ENCODE results near the gene RPS26. TPM values are rescaled to one million over a fixed set of nuclear protein-coding genes. Genes with fewer than 3 reads are reported as not detected.

RPS26 gene
- total RNA-seq, 1 experiment from 2014 or later = 70.2 TPM

DNA sequence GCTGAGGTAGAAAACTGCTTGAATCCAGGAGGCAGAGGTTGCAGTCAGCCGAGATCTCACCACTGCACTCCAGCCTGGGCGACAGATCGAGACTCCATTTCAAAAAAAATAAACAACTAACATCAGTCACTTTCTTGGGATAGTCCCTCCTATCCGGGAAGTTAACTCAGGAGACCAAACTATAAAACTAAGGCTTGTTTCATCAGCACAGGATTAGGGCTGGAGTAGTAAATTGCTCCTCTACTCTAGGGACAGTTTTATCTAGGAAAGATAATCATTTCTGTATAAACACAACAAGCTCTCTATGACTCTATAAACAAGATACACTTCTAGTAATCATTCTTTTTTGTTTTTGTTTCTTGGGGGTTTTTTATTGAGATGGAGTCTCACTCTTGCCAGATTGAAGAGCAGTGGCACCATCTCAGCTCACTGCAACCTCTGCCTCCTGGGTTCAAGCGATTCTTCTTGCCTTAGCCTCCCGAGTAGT is 11.7 kb downstream of the RPS26 start:
- Histone ChIP-seq H3K4me2 (ENCODE audit: low read length) (peak overlapping the region; percentile 27; the same call in 1 of the 2 replicates), H3K79me2 (ENCODE audit: insufficient read depth, low read length) (no peaks in the 10 kb centered on the region), H3K9me2 (ENCODE audit: insufficient read depth) (no peaks in the 10 kb centered on the region), H3K9ac (ENCODE audit: low read length) (no peak overlapping the region), H3K4me1 (ENCODE audit: control insufficient read depth in 1 of 2, insufficient read depth in 2 of 2, low read length in 2 of 2) (peaks cover 15 to 31% of the 10 kb centered on the region in 2 experiments), H2AFZ (ENCODE audit: low read depth, low read length, poor library complexity, severe bottlenecking) (no peak overlapping the region), H3K27ac (ENCODE audit: low read depth, low read length) (no peak overlapping the region), H3K36me3 (ENCODE audit: control insufficient read depth in 1 of 2, insufficient read depth in 2 of 2, low read length in 2 of 2) (no peaks in the 10 kb centered on the region), H3K9me3 (ENCODE audit: control insufficient read depth in 1 of 2, insufficient read depth in 1 of 2, low read depth in 1 of 2, low read length in 2 of 2) (no peaks in the 10 kb centered on the region), H4K20me1 (ENCODE audit: insufficient read depth) (no peaks in the 10 kb centered on the region), H3K4me3 (replicated peaks in 1 of 2; ENCODE audit: low read depth in 1 of 2, low read length in 2 of 2) (no peak overlapping the region), H3K27me3 (ENCODE audit: insufficient read depth, low read length) (no peaks in the 10 kb centered on the region)
- ATAC-seq (no peak), DNase-seq (ENCODE audit: low read depth, low spot score) (no peak)
- ChIA-PET CTCF (no interaction called here), POLR2A (interaction anchor here (1.0 to 2.0 kb wide), 2 partner anchors 52 to 63 kb away, joined by 3 to 6 read pairs; partner anchors contain the start of gene RPL41), RAD21 (ENCODE audit: low non-redundant PET in 1 of 2, low total read pairs in 2 of 2, uncharacterized antibody in 2 of 2, unreplicated experiment in 2 of 2) (no interaction called here)
- intact Hi-C loops (cut with micrococcal nuclease) = no loop called here
- BruUV-seq (replicated peaks) = no TSS peak
- no peak for TF ChIP-seq EZH2phosphoT487 (IDR thresholded peaks at IDR 0.05; ENCODE audit: borderline replicate concordance)
- TF ChIP-seq SRF (IDR thresholded peaks at IDR 0.05; ENCODE audit: low read depth) = no peak
- TF ChIP-seq CBX3 (IDR thresholded peaks at IDR 0.05; ENCODE audit: low read depth) = no peak
- TF ChIP-seq, protein P1, sequence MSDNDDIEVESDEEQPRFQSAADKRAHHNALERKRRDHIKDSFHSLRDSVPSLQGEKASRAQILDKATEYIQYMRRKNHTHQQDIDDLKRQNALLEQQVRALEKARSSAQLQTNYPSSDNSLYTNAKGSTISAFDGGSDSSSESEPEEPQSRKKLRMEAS (IDR thresholded peaks at IDR 0.05) = no peak
- no peak for TF ChIP-seq EGR1 (IDR thresholded peaks at IDR 0.05; ENCODE audit: low read depth)
- TF ChIP-seq, protein P2, sequence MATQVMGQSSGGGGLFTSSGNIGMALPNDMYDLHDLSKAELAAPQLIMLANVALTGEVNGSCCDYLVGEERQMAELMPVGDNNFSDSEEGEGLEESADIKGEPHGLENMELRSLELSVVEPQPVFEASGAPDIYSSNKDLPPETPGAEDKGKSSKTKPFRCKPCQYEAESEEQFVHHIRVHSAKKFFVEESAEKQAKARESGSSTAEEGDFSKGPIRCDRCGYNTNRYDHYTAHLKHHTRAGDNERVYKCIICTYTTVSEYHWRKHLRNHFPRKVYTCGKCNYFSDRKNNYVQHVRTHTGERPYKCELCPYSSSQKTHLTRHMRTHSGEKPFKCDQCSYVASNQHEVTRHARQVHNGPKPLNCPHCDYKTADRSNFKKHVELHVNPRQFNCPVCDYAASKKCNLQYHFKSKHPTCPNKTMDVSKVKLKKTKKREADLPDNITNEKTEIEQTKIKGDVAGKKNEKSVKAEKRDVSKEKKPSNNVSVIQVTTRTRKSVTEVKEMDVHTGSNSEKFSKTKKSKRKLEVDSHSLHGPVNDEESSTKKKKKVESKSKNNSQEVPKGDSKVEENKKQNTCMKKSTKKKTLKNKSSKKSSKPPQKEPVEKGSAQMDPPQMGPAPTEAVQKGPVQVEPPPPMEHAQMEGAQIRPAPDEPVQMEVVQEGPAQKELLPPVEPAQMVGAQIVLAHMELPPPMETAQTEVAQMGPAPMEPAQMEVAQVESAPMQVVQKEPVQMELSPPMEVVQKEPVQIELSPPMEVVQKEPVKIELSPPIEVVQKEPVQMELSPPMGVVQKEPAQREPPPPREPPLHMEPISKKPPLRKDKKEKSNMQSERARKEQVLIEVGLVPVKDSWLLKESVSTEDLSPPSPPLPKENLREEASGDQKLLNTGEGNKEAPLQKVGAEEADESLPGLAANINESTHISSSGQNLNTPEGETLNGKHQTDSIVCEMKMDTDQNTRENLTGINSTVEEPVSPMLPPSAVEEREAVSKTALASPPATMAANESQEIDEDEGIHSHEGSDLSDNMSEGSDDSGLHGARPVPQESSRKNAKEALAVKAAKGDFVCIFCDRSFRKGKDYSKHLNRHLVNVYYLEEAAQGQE (IDR thresholded peaks at IDR 0.05; ENCODE audit: low read depth) = no peak
- TF ChIP-seq FOSL1 (IDR thresholded peaks at IDR 0.05; ENCODE audit: low read depth) = no peak
- no peak for TF ChIP-seq ZNF274 (IDR thresholded peaks at IDR 0.05; ENCODE audit: low read depth, low read length)
- TF ChIP-seq SIN3A (IDR thresholded peaks at IDR 0.05; ENCODE audit: low read depth) = no peak
- TF ChIP-seq, protein P3, sequence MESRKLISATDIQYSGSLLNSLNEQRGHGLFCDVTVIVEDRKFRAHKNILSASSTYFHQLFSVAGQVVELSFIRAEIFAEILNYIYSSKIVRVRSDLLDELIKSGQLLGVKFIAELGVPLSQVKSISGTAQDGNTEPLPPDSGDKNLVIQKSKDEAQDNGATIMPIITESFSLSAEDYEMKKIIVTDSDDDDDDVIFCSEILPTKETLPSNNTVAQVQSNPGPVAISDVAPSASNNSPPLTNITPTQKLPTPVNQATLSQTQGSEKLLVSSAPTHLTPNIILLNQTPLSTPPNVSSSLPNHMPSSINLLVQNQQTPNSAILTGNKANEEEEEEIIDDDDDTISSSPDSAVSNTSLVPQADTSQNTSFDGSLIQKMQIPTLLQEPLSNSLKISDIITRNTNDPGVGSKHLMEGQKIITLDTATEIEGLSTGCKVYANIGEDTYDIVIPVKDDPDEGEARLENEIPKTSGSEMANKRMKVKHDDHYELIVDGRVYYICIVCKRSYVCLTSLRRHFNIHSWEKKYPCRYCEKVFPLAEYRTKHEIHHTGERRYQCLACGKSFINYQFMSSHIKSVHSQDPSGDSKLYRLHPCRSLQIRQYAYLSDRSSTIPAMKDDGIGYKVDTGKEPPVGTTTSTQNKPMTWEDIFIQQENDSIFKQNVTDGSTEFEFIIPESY (IDR thresholded peaks at IDR 0.05; ENCODE audit: extremely low read depth, insufficient replicate concordance, low read length) = no peak
- TF ChIP-seq POLR2AphosphoS5 (IDR thresholded peaks at IDR 0.05; ENCODE audit: low read depth, low read length) = no peak
- TF ChIP-seq, protein P4, sequence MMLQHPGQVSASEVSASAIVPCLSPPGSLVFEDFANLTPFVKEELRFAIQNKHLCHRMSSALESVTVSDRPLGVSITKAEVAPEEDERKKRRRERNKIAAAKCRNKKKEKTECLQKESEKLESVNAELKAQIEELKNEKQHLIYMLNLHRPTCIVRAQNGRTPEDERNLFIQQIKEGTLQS (IDR thresholded peaks at IDR 0.05) = no peak
- TF ChIP-seq EZH2 (IDR thresholded peaks at IDR 0.05) = no peak

All from HCT116 (cell line).